GM19372 (cell line): ENCODE results near the gene COL26A1.
"Not testable (repeated sequence)": the region's sequence is repeated elsewhere in the genome, so short reads cannot be mapped to it uniquely, and the experiment has no call there.

Experiments
- ATAC-seq: cut with Tn5 transposase; IDR thresholded peaks from one replicate; pipeline ENCODE4 v1.9.1; 2021; ENCODE audit warnings: mild to moderate bottlenecking, low read depth, moderate library complexity; ENCODE audit not compliant: unreplicated experiment

Gene COL26A1

DNA sequence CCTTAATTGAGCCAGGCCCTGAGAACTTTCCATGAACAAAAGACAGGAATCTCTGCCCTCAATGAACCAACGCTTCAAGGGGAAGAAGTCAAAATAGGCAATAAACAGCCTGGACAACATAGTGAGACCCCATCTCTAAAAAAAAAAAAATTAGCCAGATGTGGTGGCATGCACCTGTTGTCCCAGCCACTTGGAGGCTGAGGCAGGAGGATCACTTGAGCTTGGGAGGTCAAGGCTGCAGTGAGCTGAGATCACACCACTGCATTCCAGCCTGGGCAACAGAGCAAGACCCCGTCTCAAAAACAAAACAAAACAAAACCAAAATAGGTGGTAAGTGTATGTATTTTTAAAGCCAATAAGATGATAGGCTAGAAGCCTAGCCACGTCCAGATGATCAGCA, 198.6 kb downstream of the COL26A1 start:
- ATAC-seq = not testable (repeated sequence)

DNA sequence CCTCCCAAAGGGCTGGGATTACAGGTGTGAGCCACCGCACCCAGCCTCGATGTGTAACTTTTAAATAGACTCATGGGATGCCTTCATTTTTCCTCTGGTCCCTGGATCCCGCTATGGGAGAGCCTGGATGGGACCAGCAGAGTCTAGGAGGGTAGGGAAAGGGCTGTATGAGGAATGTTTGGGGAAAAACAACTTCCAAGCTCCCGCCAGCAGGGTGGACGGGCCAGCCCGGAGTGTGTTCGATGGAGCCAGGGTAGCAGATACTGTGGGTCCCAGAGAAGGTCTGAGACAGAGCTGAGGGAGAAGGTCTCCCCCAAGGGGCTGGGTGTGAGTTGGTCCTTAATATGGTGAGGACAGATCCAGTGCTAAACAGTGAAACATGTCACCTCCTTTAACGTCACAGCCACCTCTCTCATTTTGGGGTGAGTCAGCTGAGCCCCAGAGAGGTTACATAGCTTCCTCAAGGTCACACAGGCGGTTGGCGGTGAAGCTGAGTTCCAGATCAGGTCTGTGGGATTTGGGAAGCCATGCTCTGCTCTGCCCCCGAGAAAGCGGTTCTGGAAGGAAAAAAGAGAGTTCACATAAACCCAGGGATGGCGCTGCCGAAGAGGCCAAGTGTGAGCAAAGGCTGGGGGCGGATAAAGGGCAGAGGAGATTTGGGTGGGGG, 200.0 kb downstream of the COL26A1 start:
- ATAC-seq = no peak

DNA sequence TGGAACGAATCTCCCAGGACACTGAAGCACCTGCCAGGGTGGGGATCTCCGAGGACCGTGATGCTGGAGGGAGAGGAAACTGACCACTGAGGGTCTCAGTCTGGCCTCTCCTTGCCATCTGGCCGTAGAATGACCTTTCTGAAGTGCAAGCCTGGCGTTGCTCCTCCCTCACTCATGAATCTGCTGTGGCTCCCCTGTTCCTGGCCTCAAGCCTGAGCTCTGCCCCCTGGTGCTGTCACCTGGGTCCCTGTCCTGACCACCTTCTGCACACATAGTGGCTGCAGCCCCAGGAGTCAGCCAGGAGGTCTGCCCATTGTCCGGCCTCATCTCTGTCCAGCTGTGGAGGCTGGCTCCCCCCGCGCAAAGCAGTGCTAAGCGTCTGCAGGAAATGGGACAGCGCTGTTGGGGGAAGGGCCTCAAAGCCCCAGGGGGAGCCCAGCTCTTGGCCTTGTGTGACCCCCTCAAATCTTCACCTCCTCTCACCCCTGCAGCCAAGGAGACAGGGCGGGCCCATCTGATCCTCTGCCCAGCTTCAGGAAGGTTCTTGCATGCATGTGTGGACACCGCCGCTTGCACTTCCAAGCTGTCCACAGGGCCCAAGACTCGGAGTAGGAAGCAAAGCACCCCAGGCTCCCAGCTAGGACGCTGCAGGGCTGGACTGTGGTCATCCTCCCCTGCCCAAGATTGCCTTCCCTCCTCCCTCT, 200.7 kb downstream of the COL26A1 start:
- no peak for ATAC-seq

DNA sequence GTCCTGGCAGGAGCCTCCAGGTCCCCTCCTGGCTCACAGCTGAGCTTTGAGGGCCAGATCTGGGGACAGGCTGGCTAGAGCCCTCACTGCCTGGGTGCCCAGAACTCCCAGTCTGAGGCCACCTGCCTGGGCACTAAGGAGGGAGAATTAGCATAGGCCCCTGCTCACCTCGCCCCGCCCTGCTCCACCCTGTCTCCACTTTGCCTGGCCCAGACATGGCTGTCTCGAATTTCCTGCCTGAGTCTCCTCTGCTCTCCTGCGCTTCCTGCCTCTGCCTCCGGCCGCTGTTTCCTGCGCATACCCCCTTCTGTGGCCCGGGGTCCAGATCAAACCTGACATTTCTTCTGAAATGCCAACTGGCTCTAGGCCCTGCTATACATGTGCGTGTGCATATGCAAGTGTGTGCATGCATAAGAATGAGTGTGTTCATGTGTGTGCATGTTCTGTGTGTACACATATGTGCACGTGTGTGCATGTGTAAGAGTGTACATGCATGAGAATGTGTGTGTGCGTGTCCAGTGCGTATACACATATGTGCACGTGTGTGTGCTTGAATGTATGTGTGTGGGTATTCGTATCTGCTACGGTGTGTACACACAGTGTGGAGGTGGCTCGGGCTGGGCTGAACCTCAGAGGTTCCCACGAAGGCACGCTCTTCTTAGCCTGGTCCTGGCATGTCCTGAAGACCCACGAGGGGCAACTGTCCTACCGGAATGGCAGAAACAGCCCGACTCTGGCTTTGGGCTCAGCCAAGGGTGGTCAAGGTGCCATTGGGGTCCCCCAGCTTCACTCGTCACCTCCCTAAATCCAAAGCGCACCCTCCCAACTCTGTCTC, 201.5 kb downstream of the COL26A1 start:
- no peak for ATAC-seq

DNA sequence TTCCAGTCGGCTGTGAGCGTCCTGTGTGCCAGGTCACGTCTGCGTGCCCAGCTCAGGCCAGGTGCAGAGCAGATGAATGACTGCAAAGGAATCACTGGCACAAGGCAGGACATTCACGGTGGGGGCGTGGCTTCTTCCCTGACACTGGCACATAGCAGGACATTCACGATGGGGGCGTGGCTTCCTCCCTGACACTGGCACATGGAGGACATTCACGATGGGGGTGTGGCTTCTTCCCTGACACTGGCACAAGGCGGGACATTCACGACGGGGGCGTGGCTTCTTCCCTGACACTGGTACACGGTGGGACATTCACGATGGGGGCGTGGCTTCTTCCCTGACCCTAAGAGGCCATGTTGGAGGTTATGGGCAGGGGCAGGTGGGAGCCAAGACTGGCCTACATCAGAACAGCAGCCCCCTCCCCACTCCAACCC, 202.1 kb downstream of the COL26A1 start:
- ATAC-seq = no peak

DNA sequence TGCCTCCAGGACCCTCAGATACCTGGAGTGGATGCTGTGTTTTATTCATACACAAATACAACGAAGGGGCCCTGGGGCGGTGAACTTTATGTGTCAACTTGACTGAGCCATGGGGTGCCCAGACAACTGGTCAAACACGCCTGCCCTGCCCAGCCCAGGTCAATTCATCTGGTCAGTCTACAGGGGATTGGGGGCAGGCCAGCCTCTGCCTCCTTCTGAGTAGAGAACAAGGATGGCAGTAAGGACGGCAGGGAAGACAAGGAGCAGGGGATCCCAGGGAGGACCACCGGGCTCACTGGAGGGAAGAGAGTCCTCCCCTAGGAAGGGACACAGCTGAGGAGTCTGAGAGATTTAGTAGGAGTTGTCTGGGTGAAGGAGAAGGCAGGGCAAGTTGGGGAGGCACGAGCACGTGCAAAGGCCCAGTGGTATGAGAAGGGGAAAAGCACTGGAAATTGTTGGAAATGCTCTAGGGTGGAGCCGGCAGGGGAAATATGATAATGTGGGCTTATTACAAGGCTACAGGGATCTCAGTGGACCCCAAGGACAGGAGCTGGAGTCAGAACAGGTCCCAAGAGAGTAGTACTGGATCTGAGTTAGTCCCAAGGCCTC, 203.0 kb downstream of the COL26A1 start:
- ATAC-seq = no peak

DNA sequence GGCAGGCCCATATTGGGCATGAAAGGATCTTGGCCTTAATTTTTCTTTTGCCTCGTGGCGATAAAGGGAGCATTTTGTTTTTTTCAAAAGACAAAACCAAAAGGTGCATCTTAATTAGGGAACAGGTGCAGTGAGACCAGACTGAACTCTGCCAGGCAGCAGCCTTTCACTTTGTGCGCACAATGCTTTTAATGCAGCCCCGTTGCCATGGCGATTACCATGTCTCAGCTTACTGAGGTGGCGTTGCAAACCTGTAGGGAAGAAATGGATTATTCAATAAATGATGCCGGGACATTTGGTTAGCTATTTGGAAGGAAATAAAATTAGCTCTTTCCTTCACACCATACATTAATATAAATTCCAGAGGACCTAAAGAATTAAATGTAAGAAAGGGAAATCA, 204.6 kb downstream of the COL26A1 start:
- ATAC-seq = no peak

DNA sequence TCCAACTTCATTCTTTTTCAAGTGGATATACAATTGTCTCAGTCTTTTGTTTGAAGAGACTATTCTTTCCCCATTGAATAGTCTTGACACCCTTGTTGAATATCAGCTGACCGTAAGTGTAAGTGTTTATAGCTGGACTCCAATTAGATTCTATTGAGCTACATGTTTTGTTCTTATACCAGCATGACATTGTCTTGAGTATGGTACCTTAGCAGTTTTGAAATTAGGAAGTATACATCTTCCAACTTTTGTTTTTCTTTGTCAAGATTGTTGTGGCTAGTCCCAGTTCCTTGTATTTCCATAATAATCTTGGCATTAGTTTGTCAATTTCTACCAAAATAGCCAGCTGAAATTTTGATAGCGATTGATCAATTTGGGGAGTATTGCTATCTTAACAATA, 209.5 kb downstream of the COL26A1 start:
- ATAC-seq = no peak

DNA sequence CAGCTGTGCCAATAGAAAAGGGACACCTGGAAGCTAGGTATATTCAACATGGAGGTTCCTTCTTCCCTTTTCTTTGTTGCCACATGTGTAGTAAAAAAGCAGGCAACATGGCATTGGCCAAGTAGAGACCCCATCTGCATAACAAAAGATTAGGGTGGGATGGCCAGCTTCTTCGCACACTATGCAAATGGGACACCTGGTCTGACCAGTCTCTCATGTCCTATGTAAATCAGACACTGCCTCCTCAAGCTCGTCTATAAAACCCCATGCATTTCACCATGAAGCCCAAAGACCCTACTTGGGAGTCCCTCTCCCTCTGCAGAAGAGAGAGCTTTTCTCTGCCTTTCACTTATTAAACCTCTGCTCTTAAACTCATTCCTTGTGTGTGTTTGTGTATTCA, 212.5 kb downstream of the COL26A1 start:
- ATAC-seq = no peak

DNA sequence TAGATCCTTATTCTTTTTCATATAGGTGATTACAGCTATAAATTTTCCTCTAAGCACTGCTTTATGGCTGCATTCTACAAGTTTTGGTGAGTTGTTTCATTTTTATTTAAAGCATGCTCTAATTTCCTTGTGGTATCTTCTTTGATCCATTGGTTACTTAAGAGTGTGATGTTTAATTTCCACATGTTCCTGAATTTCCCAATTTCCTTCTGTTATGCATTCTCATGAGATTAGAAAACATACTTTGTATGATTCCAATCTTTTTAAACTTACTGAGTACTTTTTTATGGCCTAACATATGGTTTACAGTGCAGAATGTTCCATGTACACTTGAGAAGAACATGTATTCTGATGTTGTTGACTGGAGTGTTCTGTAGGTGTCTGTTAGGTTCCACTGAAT, 213.0 kb downstream of the COL26A1 start:
- ATAC-seq = no peak

DNA sequence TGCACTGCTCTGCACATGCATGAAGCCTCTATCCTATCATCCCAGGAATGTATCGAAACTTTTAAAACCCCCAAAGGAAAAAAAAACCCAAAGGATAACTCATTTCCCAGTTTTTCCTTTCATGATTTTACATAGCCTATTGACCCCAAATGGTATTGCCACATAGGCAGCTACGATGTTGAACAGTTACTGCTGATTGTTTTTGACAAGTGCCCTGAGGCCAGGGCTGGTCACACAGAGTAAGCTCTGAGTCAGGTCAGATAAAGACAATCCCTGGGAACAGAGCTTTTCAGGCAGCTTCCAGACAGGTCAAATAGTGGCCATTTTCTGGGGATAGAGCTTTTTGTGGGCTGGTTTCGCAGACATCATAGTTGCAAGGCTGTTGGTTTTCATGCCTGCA, 214.3 kb downstream of the COL26A1 start:
- no peak for ATAC-seq

DNA sequence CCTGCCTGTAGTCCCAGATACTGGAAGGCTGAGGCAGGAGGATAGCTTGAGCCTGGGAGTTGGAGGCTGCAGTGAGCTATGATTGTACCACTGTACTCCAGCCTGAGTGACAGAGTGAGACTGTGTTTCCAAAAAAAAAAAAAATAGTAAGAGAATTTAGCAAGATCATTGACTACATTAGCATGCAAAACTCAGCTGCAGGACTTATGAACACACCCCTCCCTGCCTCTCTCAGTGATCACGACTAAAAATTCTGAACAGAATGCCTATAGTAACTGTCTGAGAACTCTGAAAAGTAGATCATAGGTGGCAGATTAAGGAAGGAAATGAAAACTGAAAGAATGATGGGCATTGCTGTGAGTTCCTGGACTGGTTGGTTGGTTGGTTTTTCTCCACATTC, 215.9 kb downstream of the COL26A1 start:
- no peak for ATAC-seq

DNA sequence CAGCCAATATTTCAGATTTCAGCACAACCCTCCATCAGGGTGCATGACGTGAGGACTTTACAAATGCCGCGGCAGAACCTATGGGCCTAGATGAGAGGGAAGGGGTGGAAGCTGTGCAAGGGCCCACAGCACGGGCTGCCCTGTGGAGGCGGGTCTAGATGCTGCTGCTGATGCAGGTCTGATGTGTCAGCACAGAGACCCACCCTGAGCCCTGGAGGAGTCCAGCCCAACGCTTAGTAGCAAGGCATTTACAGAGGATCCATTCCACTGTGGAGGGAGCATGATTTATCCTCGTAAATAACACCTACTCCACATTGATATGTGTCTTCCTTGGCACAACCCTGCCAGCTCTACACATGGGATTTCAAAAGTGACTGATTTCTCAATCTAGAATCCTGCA, 217.9 kb downstream of the COL26A1 start:
- no peak for ATAC-seq

DNA sequence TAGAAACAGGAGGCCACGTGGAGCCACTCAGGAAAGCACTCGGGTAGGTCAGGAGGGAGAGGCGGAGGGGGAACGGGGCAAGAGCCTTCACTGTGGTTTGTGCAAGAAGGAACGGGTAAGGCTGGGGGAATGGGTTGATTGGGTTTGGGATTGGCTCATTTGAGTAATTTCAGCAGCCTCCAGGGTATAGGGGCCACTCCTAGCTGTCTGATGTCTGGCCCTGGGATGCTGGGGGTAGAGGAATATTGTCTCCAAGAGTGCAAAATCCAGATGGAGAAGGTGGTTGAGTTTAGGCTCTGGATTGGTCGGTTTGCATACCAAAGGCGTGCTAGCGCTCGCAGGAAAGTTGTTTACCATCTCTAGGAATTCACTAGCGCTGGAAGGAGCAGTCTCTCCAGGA, 219.2 kb downstream of the COL26A1 start:
- ATAC-seq = no peak

DNA sequence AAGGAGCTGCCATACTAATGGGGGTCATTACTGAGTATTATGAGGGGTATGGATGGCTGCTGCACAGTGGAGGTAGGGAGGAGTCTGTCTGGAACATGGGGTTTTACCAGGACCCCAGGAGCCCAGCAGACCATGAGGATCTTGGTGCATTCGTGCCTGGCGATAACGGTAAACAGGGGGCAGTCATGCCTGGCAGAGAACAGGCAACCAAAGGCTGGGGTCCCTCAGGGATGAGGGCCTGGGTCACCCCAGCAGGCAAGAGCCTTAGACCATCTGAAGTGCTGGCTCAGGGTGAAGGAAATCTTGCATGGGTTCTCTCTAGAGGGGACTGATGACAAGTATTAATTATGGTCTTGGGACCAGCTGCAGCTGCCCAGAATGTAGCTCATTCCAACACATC, 220.3 kb downstream of the COL26A1 start:
- no peak for ATAC-seq

DNA sequence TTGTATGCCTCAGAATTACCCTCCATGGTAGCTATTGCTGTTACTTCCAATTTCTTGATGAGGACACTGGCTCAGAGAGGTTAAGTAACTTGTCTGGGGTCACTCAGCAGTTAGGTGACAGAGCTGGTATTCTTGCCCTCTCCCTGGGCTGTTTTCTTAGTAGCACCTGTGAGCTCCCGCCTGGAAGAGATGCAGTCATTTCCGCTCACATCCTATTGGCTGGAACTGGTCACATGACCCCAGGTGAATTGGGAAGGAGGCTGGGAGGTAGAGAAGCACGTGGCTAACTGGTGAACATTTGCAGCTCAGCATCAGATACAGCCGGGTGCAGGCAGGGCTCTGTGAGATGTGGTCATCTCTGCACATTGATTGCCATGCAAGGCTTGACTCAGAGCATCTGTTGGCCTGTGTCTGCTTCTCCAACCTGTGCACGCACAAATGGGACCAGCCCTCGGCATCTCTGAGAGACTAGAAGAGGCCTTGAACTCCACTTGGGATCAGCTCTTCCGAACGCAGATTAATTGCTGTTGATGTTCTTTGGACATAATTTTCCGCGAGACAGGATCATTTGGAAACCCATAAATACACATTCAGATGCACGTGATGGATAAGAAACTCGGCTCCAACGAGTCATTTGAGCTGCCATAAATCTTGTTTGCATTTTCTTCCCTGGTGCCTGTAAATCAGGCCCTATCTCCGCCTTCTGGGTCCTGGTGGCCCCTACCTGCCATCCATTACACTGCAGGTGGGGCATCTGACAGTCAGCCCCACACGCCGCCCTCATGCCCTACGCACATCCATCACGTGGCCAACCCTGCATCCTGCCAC, 223.6 kb downstream of the COL26A1 start:
- no peak for ATAC-seq

DNA sequence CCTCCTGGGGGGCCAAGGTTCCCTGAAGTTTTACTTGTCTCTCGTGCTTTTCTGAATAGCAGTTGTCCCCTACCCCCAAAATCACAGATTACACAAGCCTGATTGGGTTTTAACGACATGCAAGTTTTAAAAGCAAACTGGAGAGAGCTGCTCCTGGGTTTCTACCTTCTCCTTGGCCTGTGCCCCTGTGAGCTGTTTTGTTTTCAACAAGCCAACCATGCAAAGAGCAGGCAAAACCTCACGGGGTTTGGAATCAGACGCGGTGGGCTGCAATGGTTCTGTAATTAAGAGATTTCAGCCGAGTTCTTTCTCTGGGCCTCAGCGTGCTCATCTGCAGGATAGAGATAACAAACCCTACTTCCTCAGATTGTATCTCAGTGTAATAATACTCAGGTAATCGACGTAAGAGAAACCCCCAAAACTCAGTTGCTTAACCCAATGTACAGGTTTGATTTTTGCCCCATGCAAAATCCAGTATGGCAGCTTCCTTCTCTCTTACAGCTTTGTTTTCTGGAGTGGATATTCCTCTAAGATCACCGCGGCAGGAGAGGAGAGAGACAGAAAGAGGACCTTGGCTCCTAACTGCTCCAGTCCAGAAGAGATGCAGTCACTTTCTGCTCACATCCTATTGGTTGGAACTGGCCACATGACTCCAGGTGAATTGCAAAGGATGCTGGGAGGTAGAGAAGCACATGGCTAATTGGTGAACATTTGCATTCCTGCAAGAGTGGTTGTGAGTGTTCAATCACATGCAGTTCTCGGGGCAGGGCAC, 224.4 kb downstream of the COL26A1 start:
- ATAC-seq = no peak

DNA sequence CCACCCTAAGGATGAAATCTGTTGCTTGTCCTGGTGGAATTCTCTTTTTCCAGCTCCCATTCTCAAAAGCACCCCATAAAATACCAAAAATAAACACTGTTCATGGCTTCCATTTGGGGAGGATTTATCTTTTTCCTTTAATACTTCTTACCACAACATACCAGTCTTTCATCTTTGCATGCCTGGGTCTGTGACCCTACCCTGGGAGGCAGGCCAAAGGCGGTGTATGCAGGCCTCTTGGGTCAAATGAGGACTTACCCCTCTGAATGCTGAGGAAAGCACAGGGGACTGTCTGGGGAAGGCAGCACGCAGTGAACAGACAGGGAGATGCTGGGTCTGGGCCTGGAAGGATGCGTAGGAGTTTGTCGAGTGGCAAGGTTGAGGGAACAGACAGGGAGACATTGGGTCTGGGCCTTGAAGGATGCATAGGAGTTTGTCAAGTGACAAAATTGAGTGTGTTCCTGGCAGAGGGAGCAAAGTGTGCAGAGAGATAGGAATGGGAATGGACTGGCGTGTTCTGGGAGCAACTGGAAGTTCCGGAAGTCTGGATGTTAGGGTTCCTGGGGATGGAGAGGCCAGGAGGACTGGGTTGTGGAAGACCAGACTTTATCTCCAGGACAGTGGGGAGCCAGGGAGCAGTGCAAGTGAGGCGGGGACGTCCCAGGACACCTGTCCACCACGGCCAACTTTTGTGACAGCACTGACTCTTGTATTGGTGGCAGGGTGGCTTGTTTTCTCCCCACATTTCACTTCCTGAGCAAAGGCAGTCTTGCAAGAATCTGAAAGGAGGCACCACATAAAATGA, 225.7 kb downstream of the COL26A1 start:
- no peak for ATAC-seq

DNA sequence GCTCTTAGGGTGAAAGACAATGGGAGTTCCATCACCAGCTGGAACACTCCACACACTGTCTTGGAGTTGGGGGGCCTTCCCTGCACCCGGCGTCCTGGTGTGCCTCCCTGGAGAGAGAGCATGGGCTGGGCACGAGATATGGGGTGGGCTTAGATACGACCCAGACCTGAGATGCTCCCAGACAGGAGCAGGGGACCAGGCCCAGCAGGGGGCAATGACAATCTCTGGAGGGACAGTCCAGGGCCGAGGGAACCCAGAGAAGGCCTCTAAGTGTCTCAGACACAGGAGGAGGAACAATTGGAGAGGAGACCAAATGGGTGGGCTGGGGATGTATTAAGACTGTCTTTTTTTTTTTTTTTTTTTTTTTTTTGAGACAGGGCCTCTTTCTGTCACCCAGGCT, 226.4 kb downstream of the COL26A1 start:
- ATAC-seq = no peak
